Activated B cell treated with CpG ODN at 0.5 μM for 24 hours (primary cell): ENCODE results near the gene KIF2C. TPM values are rescaled to one million over a fixed set of nuclear protein-coding genes. Genes with fewer than 3 reads are reported as not detected.

ENCODE experiments used
- ATAC-seq: fragments of 200-7000 bp; cut with Tn5 transposase; one replicate; pipeline ENCODE4 v1.10.0; 2021; ENCODE audit warnings: low read depth, mild to moderate bottlenecking, moderate library complexity
- CTCF ChIA-PET: fragments of 350-600 bp; sonication (Branson Sonifier 250); formaldehyde crosslinking; loops from one replicate; lab custom pipeline; 2021; ENCODE audit warnings: antibody characterized with exemption; lab: Charles Lee
- POLR2A ChIA-PET: fragments of 350-600 bp; sonication (Branson Sonifier 250); formaldehyde crosslinking; loops from one replicate; lab custom pipeline; 2021; ENCODE audit warnings: antibody characterized with exemption; lab: Charles Lee
- DNase-seq: peaks from one replicate; pipeline ENCODE4 v3.0.0; 2022
- H3K27ac Mint-ChIP-seq: one replicate; pipeline ENCODE4 v1.8.0; 2020; ENCODE audit warnings: mixed read lengths
- H3K27me3 Mint-ChIP-seq: one replicate; pipeline ENCODE4 v1.8.0; 2021; ENCODE audit warnings: mixed read lengths
- H3K36me3 Mint-ChIP-seq: one replicate; pipeline ENCODE4 v1.8.0; 2021; ENCODE audit warnings: low read depth, mixed read lengths
- H3K4me1 Mint-ChIP-seq: one replicate; pipeline ENCODE4 v1.8.0; 2021; ENCODE audit warnings: mixed read lengths
- H3K4me3 Mint-ChIP-seq: one replicate; pipeline ENCODE4 v1.8.0; 2020; ENCODE audit warnings: mild to moderate bottlenecking, mixed read lengths
- H3K9me3 Mint-ChIP-seq: one replicate; pipeline ENCODE4 v1.8.0; 2020; ENCODE audit warnings: mixed read lengths
- CTCF ChIP-seq: fragments of 200-600 bp; IDR thresholded peaks from one replicate; pipeline ENCODE4 v1.8.0; 2022; ENCODE audit warnings: antibody characterized with exemption, mild to moderate bottlenecking
- intact Hi-C: fragments of 100-400 bp; cut with micrococcal nuclease; formaldehyde crosslinking; loops from one replicate; pipeline ENCODE4 v1.15.1; 2024
- total RNA-seq: library from RNA; stranded (reverse); gene quantifications from 2 replicates; pipeline ENCODE4 v1.2.3, GENCODE V29; 2022

KIF2C gene
- total RNA-seq, 1 donor from 2014 or later: 1.00 TPM

GRCh38 chr1:44724955-44725698 lies 14.5 kb upstream of the KIF2C start:
- POLR2A ChIA-PET: interaction anchor here (0.7 to 6.1 kb wide), 4 partner anchors 12 to 953 kb away, joined by 6 to 232 read pairs (median 96); no protein-coding TSS in a partner anchor

GRCh38 chr1:44730741-44731512 lies 8.7 kb upstream of the KIF2C start, which contains the start of gene RNU5D-1:
Gene RNU5D-1, minus strand, starts transcription at chr1:44731170.
- peak; percentile 39 for TF ChIP-seq CTCF
- POLR2A ChIA-PET: interaction anchor here (0.6 to 8.3 kb wide), 62 partner anchors 8 to 1778 kb away, joined by 3 to 516 read pairs (median 5); partner anchors contain the start of genes AKR1A1, ARMH1, BEST4 and BTBD19
- Mint-ChIP-seq H3K4me1 (peaks cover 37% of the 10 kb centered on the region), H3K27ac (peak within 1 kb of the TSS; percentile 100), H3K36me3 (no peaks in the 10 kb centered on the region), H3K27me3 (no peaks in the 10 kb centered on the region), H3K4me3 (peak within 1 kb of the TSS; percentile 78), H3K9me3 (no peaks in the 10 kb centered on the region)
- intact Hi-C loops: loop anchor here (1.0 to 2.0 kb wide), 10 partner anchors 8 to 610 kb away; partner anchors contain the start of genes ARMH1, HECTD3, KIF2C and MUTYH
- ATAC-seq (peak; percentile 71), DNase-seq (peak; percentile 84)
- CTCF ChIA-PET: interaction anchor here (0.7 to 7.0 kb wide), 21 partner anchors 8 to 762 kb away, joined by 3 to 54 read pairs (median 4); partner anchors contain the start of genes EIF2B3, HECTD3, PLK3 and RPS8

More at GRCh38 chr1:44724955-44725698, 14.5 kb upstream of the KIF2C start:
- Mint-ChIP-seq H3K4me3 (no peak overlapping the region), H3K27ac (peak overlapping the region; percentile 54), H3K4me1 (peaks cover 65% of the 10 kb centered on the region), H3K9me3 (no peaks in the 10 kb centered on the region), H3K36me3 (no peaks in the 10 kb centered on the region), H3K27me3 (no peaks in the 10 kb centered on the region)
- intact Hi-C loops: loop anchor here (5.0 kb wide), 3 partner anchors 767 to 962 kb away; partner anchors contain the start of genes GPBP1L1, NASP, TESK2 and TMEM69
- TF ChIP-seq CTCF: no peak
- CTCF ChIA-PET: interaction anchor here (7.0 kb wide), 1 partner anchor 10 kb away, joined by 54 read pairs; no protein-coding TSS in a partner anchor
- DNase-seq: no peak
- ATAC-seq: no peak

GRCh38 chr1:44733365-44733764 lies 6.3 kb upstream of the KIF2C start:
- ATAC-seq: no peak
- Mint-ChIP-seq H3K4me1 (peaks cover 26% of the 10 kb centered on the region), H3K27me3 (no peaks in the 10 kb centered on the region), H3K27ac (no peak overlapping the region), H3K4me3 (no peak overlapping the region), H3K9me3 (no peaks in the 10 kb centered on the region), H3K36me3 (no peaks in the 10 kb centered on the region)
- intact Hi-C loops: no loop called here
- ChIA-PET POLR2A (interaction anchor here (0.6 to 8.3 kb wide), 8 partner anchors 10 to 758 kb away, joined by 3 to 516 read pairs (median 8); partner anchors contain the start of genes RPS8 and TESK2), CTCF (interaction anchor here (0.9 kb wide), 1 partner anchor 284 kb away, joined by 3 read pairs; no protein-coding TSS in a partner anchor)
- DNase-seq: no peak
- TF ChIP-seq CTCF: no peak

- H3K36me3 Mint-ChIP-seq: no peaks in the 10 kb centered on the region
- intact Hi-C loops: no loop called here
- POLR2A ChIA-PET: interaction anchor here (3.0 to 8.3 kb wide), 4 partner anchors 11 to 88 kb away, joined by 25 to 516 read pairs (median 154); partner anchors contain the start of gene RPS8
- CTCF ChIA-PET: interaction anchor here (0.9 kb wide), 1 partner anchor 283 kb away, joined by 3 read pairs; no protein-coding TSS in a partner anchor
- H3K4me3 Mint-ChIP-seq: no peak overlapping the region
- TF ChIP-seq CTCF: no peak
- peaks cover 26% of the 10 kb centered on the region for H3K4me1 Mint-ChIP-seq
- H3K27me3 Mint-ChIP-seq: no peaks in the 10 kb centered on the region
- DNase-seq (no peak), ATAC-seq (no peak)
- H3K9me3 Mint-ChIP-seq: no peaks in the 10 kb centered on the region
- no peak overlapping the region for H3K27ac Mint-ChIP-seq
Observed at GRCh38 chr1:44733784-44734183, 5.9 kb upstream of the KIF2C start.
